Head of caudate nucleus (tissue), 42 donors: Measurements from ENCODE around the gene NTN4.
"Not testable (repeated sequence)": the region's sequence is repeated elsewhere in the genome, so short reads cannot be mapped to it uniquely, and the experiment has no call there.

Experiments used
- DNase-seq, 42 donors: peaks; one replicate each; pipeline versions ENCODE4 v3.0.0 to v3.0.0-alpha.2; 2020 to 2021; ENCODE audit warnings: mixed read lengths in 7 of 42
- intact Hi-C: fragments of 100-400 bp; cut with DNase I; formaldehyde crosslinking; loops from one replicate; pipeline ENCODE4 v1.15.0; 2022

Gene NTN4

GRCh38 chr12:95790033-95790916 is at the start of gene NTN4:
Gene NTN4, minus strand, starts transcription at chr12:95790764. Its CDS starts 455 bp downstream, at chr12:95790309.
- DNase-seq = peak in 34 of 42 donors; percentile 8 to 64 (median 26)
- intact Hi-C loops = no loop called here

DNA sequence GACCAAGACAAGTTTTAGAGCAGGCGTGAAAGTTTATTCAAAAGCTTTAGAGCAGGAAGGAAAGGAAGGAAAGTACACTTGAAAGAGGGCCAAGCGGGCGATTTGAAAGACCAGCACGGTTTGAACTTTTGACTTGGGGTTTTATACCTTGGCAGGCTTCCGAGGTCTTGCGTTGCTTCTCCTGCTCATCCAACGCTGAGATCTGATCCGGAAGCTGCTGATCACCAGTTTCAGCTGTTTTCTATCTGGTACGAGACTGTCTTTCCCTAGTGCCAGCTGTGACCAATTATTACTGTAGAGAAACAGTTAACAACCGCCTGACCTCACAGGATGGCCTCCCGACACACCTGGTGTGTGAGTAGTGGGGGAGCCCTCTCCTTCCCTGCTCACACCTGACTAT is 47.6 kb upstream of the NTN4 start:
- intact Hi-C loops = no loop called here
- DNase-seq = no peak

GRCh38 chr12:95837240-95838038 is 46.9 kb upstream of the NTN4 start:
- intact Hi-C loops = no loop called here
- DNase-seq = no peak

- intact Hi-C loops = no loop called here
- DNase-seq = no peak
Measured at GRCh38 chr12:95836630-95837239, 46.2 kb upstream of the NTN4 start.

- DNase-seq = no peak
- intact Hi-C loops = no loop called here
Measured at GRCh38 chr12:95836185-95836609, 45.6 kb upstream of the NTN4 start.

GRCh38 chr12:95834572-95834971 is 44.0 kb upstream of the NTN4 start:
- intact Hi-C loops = no loop called here
- no peak for DNase-seq

- intact Hi-C loops = no loop called here
- no peak for DNase-seq
Measured at GRCh38 chr12:95830335-95831089, 39.9 kb upstream of the NTN4 start.

DNA sequence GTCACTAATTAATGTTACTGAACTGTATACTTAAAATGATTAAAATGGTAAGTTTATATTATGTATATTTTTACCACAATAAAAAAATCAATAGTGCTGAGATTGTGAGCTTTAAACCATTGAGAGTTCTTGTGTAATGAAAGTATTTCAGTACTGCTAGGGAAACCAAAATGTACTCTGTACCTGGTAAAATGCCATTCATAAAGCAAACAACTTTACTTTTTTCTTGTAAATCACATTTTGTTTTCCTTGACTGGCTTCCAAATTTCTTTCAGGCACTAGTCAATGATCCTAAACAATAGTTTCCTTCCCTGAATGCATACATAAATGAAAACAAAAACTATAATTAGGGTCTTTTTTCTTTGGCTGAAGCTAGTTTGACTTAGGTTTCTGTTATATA is 38.8 kb upstream of the NTN4 start:
- intact Hi-C loops = no loop called here
- DNase-seq = no peak

DNA sequence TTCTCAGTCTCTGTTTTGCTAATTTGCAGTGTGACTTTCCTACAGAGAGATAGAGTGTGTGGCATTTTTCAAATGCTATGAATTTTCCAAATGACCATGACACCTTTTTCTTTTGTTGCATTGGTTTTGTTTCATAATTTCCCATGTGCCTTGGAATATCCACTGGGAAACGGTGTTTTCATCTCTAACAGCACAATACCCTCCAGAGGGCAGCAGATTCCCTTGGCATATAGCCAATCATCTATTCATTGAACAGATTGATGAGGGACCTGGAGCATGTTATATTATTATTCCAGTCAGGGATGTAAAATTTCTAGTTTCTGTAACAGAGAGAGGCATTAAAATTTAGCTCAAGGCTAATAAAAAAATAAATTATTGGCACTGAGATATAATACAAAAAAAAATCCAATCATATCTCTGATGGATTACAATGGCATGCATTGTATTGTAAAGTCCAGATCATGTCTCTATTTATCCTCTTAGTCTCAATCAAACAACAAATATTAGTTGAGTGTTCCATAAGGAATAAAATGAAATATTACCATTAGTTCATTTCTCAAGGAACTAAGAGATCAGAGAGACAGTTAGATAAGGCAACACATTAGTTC is 29.6 kb upstream of the NTN4 start:
- peak in 26 of 42 donors; percentile 8 to 83 (median 42) for DNase-seq
- intact Hi-C loops = no loop called here

GRCh38 chr12:95815632-95816212 is 25.2 kb upstream of the NTN4 start:
- intact Hi-C loops = loop anchor here (2.0 to 10.0 kb wide), 2 partner anchors 191 to 233 kb away; no protein-coding TSS in a partner anchor
- no peak for DNase-seq

DNA sequence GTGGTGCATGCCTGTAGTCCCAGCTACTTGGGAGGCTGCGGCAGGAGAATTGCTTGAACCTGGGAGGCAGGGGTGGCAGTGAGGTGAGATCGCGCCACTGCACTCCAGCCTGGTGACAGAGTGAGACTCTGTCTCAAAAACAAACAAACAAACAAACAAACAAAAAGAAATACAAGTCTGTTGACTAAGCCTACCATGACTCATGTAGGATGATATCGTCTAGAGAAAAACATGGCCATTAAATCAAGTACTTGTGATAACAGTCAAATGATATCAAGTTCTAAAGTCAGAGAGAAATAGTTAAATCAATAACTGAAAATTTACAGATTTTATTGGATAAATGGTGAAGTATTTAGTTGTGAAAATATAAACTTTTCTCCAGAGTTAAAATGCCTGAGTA is 21.6 kb upstream of the NTN4 start:
- intact Hi-C loops = loop anchor here (10.0 kb wide), 1 partner anchor 187 kb away; no protein-coding TSS in a partner anchor
- DNase-seq = not testable (repeated sequence)

GRCh38 chr12:95810411-95810810 is 19.8 kb upstream of the NTN4 start:
- intact Hi-C loops = loop anchor here (10.0 kb wide), 1 partner anchor 186 kb away; no protein-coding TSS in a partner anchor
- DNase-seq = no peak

DNA sequence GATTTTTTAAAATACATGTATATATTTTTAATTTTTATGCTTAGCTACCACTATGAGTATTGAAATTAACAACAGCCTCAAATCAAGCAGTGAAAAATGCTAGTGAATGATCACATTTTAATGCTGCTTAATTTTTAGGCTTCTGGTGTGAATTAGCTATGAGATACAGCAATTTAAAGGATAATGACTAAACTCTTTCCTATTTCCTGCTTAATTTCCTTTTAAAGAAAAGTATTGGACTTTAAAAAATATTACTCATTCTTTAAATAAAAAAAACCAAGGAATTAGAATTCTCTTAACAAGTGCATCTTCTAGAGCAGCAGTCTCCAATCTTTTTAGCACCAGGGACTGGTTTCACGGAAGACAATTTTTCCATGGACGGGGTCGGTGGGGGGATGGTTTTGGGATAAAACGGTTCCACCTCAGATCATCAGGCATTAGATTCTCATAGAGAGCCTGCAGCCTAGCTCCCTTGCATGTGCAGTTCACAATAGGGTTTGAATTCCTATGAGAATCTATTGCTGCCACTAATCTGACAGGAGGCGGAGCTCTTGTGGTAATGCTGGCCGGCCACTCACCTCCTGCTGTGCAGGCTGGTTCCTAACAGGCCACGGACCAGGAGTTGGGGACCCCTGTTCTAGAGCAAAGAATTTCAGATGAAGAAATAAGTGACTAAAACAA is 18.6 kb upstream of the NTN4 start:
- DNase-seq = no peak
- intact Hi-C loops = no loop called here

- no peak for DNase-seq
- intact Hi-C loops = no loop called here
Measured at GRCh38 chr12:95808146-95808545, 17.6 kb upstream of the NTN4 start.

DNA sequence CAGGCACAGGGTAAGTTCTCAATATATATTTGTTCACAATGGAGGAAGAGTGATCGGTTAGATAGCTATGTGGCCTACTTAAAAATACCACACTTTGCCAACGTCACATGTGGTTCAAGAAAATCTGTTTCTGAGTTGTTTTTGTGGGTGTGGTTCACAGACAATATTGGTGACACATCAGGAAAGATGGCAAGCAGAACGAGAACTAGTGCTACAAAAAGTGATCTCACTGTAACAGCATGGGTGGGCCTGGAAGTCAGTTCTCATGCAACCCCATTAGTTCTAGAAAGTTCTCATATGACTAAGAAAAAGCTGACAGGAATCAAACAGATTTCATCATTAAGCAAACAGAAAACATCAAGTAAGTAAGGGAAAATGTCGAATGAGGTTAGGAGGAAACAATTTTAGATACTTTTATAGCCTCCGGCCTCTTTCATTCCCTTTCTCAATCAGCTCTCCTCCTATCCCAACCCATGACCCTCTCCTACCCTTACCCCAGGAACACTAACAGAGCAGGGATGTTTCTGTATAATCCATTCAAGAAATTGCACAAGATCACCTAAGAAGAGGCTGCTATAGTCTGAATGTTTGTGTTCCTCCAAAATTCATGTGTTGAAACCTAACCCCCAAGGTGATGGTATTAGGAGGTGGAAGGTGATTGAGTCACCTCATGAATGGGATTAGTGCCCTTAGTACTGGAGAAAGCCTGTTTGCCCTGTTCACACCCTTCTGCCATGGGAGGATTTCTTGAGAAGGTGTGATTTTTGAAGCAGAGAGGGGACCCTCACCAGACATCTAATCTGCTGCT is 15.5 kb upstream of the NTN4 start:
- intact Hi-C loops = no loop called here
- DNase-seq = no peak

DNA sequence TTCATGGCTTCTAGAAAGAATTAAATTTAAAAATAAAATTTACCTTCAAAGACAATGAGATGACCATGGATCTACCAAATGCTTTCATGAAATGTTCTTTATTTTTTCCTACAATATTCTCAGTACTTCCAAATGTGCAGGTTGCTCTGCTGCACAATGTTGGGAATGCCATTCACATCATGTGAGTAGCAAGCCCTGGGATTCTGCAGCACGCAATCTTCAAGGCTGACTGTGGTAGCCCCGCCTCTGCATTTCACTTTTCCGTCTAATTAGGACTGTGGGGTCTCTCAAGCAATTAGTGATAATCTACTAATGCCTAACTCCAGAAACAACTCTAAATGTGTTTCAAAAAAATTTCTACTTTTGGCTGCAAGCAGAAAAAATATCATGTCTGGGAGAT is 13.7 kb upstream of the NTN4 start:
- DNase-seq = no peak
- intact Hi-C loops = no loop called here

DNA sequence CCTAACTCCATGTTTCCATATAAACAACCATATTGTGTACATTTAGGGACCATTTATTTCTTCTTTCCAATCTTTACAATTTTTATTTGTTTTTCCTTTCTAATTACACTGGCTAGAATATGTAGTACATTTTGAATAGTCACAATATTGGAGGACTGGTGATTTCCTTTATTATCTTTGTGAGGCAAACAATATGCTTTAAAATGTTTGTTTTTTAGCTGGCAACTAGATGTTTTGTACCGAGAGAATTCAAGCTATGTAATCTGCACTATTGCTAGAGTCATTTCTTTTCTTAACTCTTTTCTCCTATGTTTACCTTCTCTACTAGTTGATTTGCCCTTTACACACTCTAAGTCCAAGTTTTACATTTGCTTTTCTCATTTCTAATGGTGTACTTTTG is 13.3 kb upstream of the NTN4 start:
- DNase-seq = no peak
- intact Hi-C loops = no loop called here
